Measurements from ENCODE around the gene NKIRAS1. TPM values are rescaled to one million over a fixed set of nuclear protein-coding genes. Genes with fewer than 3 reads are reported as not detected.

Gene NKIRAS1
- total RNA-seq, 2 experiments from 2014 or later: 4.0 to 4.7 TPM

GRCh38 chr3:23964537-23965235, 47.9 kb upstream of the NKIRAS1 start:
- CTCF ChIA-PET (ENCODE audit: unreplicated experiment): no interaction called here
- DNase-seq (ENCODE audit: low spot score): no peak
- intact Hi-C loops (cut with micrococcal nuclease; ENCODE audit: unreplicated experiment): no loop called here
- Histone ChIP-seq H3K9me3 (ENCODE audit: low read length) (no peaks in the 10 kb centered on the region), H3K27ac (ENCODE audit: low read depth, low read length, poor library complexity, severe bottlenecking) (no peak overlapping the region), H3K4me3 (ENCODE audit: low read depth, low read length, poor library complexity, severe bottlenecking) (no peak overlapping the region), H2AFZ (ENCODE audit: low read length) (no peak overlapping the region), H3K9me2 (ENCODE audit: insufficient read depth, low read length) (no peaks in the 10 kb centered on the region), H3K4me1 (ENCODE audit: insufficient read depth, low read length, poor library complexity, severe bottlenecking) (no peaks in the 10 kb centered on the region), H3K4me2 (ENCODE audit: low read length) (no peak overlapping the region), H3K36me3 (ENCODE audit: insufficient read depth, low read length) (peaks cover 26% of the 10 kb centered on the region), H4K20me1 (ENCODE audit: insufficient read depth, low read length) (no peaks in the 10 kb centered on the region), H3K79me2 (ENCODE audit: insufficient read depth, low read depth, low read length) (no peaks in the 10 kb centered on the region)
- BruUV-seq (replicated peaks): no TSS peak
- TF ChIP-seq CTCF (conservative IDR thresholded peaks at IDR 0.05; ENCODE audit: low read length): no peak
- TF ChIP-seq EZH2phosphoT487 (IDR thresholded peaks at IDR 0.05; ENCODE audit: borderline replicate concordance, low read depth, low read length): no peak
- POLR2A ChIA-PET: interaction anchor here (0.6 to 1.7 kb wide), 8 partner anchors 9 to 817 kb away, joined by 3 to 7 read pairs (median 5); no protein-coding TSS in a partner anchor

- Histone ChIP-seq H3K4me2 (ENCODE audit: low read length) (no peak overlapping the region), H3K79me2 (ENCODE audit: insufficient read depth, low read depth, low read length) (no peaks in the 10 kb centered on the region), H3K36me3 (ENCODE audit: insufficient read depth, low read length) (peaks cover 16% of the 10 kb centered on the region), H3K4me1 (ENCODE audit: insufficient read depth, low read length, poor library complexity, severe bottlenecking) (no peaks in the 10 kb centered on the region), H4K20me1 (ENCODE audit: insufficient read depth, low read length) (no peaks in the 10 kb centered on the region), H2AFZ (ENCODE audit: low read length) (no peak overlapping the region), H3K27ac (ENCODE audit: low read depth, low read length, poor library complexity, severe bottlenecking) (no peak overlapping the region), H3K4me3 (ENCODE audit: low read depth, low read length, poor library complexity, severe bottlenecking) (no peak overlapping the region), H3K9me2 (ENCODE audit: insufficient read depth, low read length) (no peaks in the 10 kb centered on the region), H3K9me3 (ENCODE audit: low read length) (no peaks in the 10 kb centered on the region)
- ChIA-PET POLR2A (interaction anchor here (0.7 to 1.1 kb wide), 4 partner anchors 11 to 1001 kb away, joined by 3 to 10 read pairs (median 4); partner anchors contain the start of genes NKIRAS1 and RPL15), CTCF (ENCODE audit: unreplicated experiment) (no interaction called here)
- TF ChIP-seq EZH2phosphoT487 (IDR thresholded peaks at IDR 0.05; ENCODE audit: borderline replicate concordance, low read depth, low read length) (no peak), CTCF (conservative IDR thresholded peaks at IDR 0.05; ENCODE audit: low read length) (no peak)
- intact Hi-C loops (cut with micrococcal nuclease; ENCODE audit: unreplicated experiment): no loop called here
- no peak for DNase-seq (ENCODE audit: low spot score)
- no TSS peak for BruUV-seq (replicated peaks)
Measured at GRCh38 chr3:23961913-23962312, 45.1 kb upstream of the NKIRAS1 start.

- no peaks in the 10 kb centered on the region for H3K9me2 ChIP-seq (ENCODE audit: insufficient read depth, low read length)
- no peaks in the 10 kb centered on the region for H3K9me3 ChIP-seq (ENCODE audit: low read length)
- no TSS peak for BruUV-seq (replicated peaks)
- TF ChIP-seq CTCF (conservative IDR thresholded peaks at IDR 0.05; ENCODE audit: low read length): no peak
- TF ChIP-seq EZH2phosphoT487 (IDR thresholded peaks at IDR 0.05; ENCODE audit: borderline replicate concordance, low read depth, low read length): no peak
- ChIA-PET POLR2A (interaction anchor here (0.6 to 1.0 kb wide), 8 partner anchors 8 to 950 kb away, joined by 3 to 10 read pairs (median 4); partner anchors contain the start of genes NKIRAS1 and RPL15), CTCF (ENCODE audit: unreplicated experiment) (interaction anchor here (0.7 kb wide), 1 partner anchor 1109 kb away, joined by 3 read pairs; no protein-coding TSS in a partner anchor)
- H3K27ac ChIP-seq (ENCODE audit: low read depth, low read length, poor library complexity, severe bottlenecking): no peak overlapping the region
- intact Hi-C loops (cut with micrococcal nuclease; ENCODE audit: unreplicated experiment): no loop called here
- H3K4me1 ChIP-seq (ENCODE audit: insufficient read depth, low read length, poor library complexity, severe bottlenecking): no peaks in the 10 kb centered on the region
- no peak overlapping the region for H3K4me3 ChIP-seq (ENCODE audit: low read depth, low read length, poor library complexity, severe bottlenecking)
- peaks cover 16% of the 10 kb centered on the region for H3K36me3 ChIP-seq (ENCODE audit: insufficient read depth, low read length)
- no peak overlapping the region for H3K4me2 ChIP-seq (ENCODE audit: low read length)
- H2AFZ ChIP-seq (ENCODE audit: low read length): no peak overlapping the region
- no peak for DNase-seq (ENCODE audit: low spot score)
- no peaks in the 10 kb centered on the region for H4K20me1 ChIP-seq (ENCODE audit: insufficient read depth, low read length)
- no peaks in the 10 kb centered on the region for H3K79me2 ChIP-seq (ENCODE audit: insufficient read depth, low read depth, low read length)
Measured at GRCh38 chr3:23961066-23961465, 44.3 kb upstream of the NKIRAS1 start.

Data from OCI-LY7 (cell line).